Smooth muscle cell of the brain vasculature (primary cell): Measurements from ENCODE around the gene HFM1.

Source experiments
- DNase-seq: peaks from one replicate; pipeline ENCODE4 v3.0.0-alpha.2; 2012; ENCODE audit warnings: low read depth, low spot score

Gene HFM1

GRCh38 chr1:91261655-91262054 lies 143.0 kb downstream of the HFM1 start:
- no peak for DNase-seq

GRCh38 chr1:91245435-91245834 lies 159.2 kb downstream of the HFM1 start:
- no peak for DNase-seq

GRCh38 chr1:91244737-91245136 lies 159.9 kb downstream of the HFM1 start:
- DNase-seq, result no peak

GRCh38 chr1:91243171-91243570 lies 161.5 kb downstream of the HFM1 start:
- no peak for DNase-seq

DNA sequence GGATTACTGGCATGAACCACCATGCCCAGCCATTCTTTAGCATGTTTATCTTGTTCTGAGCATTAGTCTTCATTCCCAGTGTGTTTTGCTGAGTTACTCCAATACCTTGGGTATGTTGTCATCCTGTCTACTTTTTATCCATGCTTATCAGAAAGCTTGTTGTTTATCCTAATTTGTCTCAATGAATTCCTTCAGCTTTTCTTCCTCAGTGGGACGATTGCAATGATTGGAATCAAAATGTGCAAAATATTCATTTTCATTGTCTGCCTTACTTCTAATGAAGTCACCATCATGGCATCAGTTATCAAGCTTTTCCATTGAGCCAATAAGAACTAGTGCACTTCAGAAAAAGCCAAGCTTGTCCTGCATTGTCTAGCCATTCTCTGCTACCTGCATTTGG lies 170.5 kb downstream of the HFM1 start:
- no peak for DNase-seq

DNA sequence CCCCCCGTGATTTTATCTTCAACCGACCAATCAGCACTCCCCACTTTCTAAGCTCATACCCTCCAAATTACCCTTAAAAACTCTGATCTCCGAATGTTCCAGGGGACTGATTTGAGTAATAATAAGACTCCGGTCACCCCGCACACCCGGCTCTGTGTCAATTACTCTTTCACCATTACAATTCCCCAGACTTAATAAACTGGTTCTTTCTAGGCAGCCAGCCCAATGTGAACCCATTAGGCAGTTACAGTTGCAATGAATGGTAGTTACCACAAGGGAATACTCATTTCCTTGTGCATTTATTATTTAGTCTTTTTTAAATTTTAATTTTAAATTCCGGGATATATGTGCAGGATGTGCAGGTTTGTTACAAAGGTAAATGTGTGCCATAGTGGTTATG lies 177.9 kb downstream of the HFM1 start:
- DNase-seq, result no peak

GRCh38 chr1:91224878-91225277 lies 179.8 kb downstream of the HFM1 start:
- no peak for DNase-seq

DNA sequence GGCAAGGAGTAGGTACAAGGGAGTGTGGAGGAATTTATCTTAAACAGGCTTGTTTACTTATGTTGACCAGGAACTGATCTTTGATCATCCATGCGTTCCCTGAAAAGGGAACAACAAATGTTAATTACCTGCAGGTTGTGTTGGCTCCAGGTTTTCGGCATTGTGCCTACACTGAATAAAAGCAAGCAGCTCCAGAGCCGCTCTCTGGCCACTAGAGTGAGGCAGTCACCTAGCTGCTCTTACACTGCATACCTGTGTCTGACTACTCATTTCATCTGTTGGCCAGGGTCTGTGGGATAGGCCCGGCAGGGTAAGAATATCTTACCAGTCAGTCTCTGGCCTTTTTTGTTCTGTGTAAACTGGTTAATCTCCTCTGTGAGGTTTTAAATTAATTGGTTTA lies 183.6 kb downstream of the HFM1 start:
- no peak for DNase-seq

GRCh38 chr1:91217911-91218310 lies 186.7 kb downstream of the HFM1 start:
- no peak for DNase-seq
